Measurements from ENCODE around the gene DEFB132. TPM values are rescaled to one million over a fixed set of nuclear protein-coding genes. Genes with fewer than 3 reads are reported as not detected.

DEFB132 gene
- total and polyA plus RNA-seq, 2 of the 13 experiments (the other 11 are each of a cell fraction or from before 2014, with no cell fraction given) = not detected

DNA sequence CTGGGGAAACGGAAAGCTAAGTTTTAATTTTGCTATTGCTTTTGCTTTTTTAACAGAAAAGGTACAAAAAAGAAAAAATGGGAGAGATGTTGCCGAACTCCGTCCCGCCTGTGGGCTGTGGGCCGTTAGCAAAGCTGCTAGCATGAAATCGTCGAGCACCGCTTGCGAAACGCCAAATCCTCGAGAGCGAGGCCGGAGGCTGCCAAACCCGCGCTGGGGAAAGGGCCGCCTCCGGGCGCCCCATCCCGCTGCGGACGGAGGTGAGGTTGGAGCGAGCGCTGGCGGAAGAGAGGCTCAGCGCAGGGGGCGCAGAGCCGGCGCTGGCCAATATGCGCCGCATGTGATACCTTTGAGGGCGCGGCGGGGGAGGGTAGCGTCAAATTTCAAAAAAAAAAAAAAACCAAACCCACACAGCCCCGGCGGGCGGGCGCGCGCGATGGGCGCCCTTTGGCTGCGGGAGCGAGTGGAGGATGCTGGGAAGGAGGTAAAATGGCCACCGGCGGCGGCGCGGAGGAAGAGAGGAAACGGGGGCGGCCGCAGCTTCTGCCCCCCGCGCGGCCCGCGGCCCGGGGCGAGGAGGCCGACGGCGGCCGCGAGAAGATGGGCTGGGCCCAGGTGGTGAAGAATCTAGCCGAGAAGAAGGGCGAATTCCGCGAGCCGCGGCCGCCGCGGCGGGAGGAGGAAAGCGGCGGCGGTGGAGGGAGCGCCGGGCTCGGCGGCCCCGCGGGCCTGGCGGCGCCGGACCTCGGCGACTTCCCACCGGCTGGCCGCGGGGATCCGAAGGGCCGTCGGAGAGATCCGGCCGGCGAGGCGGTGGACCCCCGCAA lies 39.8 kb downstream of the DEFB132 start, which contains the start of gene ZCCHC3 (continued):
- TF ChIP-seq, protein P1, sequence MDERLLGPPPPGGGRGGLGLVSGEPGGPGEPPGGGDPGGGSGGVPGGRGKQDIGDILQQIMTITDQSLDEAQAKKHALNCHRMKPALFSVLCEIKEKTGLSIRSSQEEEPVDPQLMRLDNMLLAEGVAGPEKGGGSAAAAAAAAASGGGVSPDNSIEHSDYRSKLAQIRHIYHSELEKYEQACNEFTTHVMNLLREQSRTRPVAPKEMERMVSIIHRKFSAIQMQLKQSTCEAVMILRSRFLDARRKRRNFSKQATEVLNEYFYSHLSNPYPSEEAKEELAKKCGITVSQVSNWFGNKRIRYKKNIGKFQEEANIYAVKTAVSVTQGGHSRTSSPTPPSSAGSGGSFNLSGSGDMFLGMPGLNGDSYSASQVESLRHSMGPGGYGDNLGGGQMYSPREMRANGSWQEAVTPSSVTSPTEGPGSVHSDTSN (CRISPR knock-in tag; IDR thresholded peaks at IDR 0.05) = 0 out of 2 replicates have a peak, but pooled peaks have one; percentile 25
- TF ChIP-seq ZNF772 (CRISPR knock-in tag; IDR thresholded peaks at IDR 0.05) (peak; percentile 100), MTA1 (CRISPR knock-in tag; IDR thresholded peaks at IDR 0.05; ENCODE audit: borderline replicate concordance) (peak; percentile 93; the same call in 1 of the 2 replicates), ZNF83 (CRISPR knock-in tag; IDR thresholded peaks at IDR 0.05; ENCODE audit: borderline replicate concordance) (peak; percentile 76; the same call in 1 of the 2 replicates), ZNF589 (CRISPR knock-in tag; conservative IDR thresholded peaks at IDR 0.05) (peak; percentile 94), HNRNPUL1 (IDR thresholded peaks at IDR 0.05; ENCODE audit: low read depth, low read length) (peak; percentile 96), WIZ (CRISPR knock-in tag; IDR thresholded peaks at IDR 0.05) (no peak), ELF4 (CRISPR knock-in tag; IDR thresholded peaks at IDR 0.05; ENCODE audit: borderline replicate concordance) (peak; percentile 98), ZNF296 (CRISPR knock-in tag; conservative IDR thresholded peaks at IDR 0.05) (no peak; the same call in 1 of the 2 replicates), ZFP36L1 (CRISPR knock-in tag; IDR thresholded peaks at IDR 0.05) (peak; percentile 98; the same call in 1 of the 2 replicates), TCF12 (IDR thresholded peaks at IDR 0.05) (no peak), TCF12 (CRISPR knock-in tag; IDR thresholded peaks at IDR 0.05) (peak; percentile 98), PHF20 (CRISPR knock-in tag; IDR thresholded peaks at IDR 0.05) (peak; percentile 69), GABPB1 (CRISPR knock-in tag; IDR thresholded peaks at IDR 0.05) (peak; percentile 93)
- TF ChIP-seq, protein P2, sequence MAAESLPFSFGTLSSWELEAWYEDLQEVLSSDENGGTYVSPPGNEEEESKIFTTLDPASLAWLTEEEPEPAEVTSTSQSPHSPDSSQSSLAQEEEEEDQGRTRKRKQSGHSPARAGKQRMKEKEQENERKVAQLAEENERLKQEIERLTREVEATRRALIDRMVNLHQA (CRISPR knock-in tag; IDR thresholded peaks at IDR 0.05) = peak; percentile 43; the same call in 1 of the 2 replicates
- TF ChIP-seq, protein P3, sequence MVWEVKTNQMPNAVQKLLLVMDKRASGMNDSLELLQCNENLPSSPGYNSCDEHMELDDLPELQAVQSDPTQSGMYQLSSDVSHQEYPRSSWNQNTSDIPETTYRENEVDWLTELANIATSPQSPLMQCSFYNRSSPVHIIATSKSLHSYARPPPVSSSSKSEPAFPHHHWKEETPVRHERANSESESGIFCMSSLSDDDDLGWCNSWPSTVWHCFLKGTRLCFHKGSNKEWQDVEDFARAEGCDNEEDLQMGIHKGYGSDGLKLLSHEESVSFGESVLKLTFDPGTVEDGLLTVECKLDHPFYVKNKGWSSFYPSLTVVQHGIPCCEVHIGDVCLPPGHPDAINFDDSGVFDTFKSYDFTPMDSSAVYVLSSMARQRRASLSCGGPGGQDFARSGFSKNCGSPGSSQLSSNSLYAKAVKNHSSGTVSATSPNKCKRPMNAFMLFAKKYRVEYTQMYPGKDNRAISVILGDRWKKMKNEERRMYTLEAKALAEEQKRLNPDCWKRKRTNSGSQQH (CRISPR knock-in tag; IDR thresholded peaks at IDR 0.05; ENCODE audit: low read depth) = peak; percentile 49; the same call in 1 of the 2 replicates
- TF ChIP-seq, protein P4, sequence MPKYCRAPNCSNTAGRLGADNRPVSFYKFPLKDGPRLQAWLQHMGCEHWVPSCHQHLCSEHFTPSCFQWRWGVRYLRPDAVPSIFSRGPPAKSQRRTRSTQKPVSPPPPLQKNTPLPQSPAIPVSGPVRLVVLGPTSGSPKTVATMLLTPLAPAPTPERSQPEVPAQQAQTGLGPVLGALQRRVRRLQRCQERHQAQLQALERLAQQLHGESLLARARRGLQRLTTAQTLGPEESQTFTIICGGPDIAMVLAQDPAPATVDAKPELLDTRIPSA (CRISPR knock-in tag; IDR thresholded peaks at IDR 0.05; ENCODE audit: borderline replicate concordance) = peak; percentile 77; the same call in 1 of the 2 replicates
- TF ChIP-seq, protein P5, sequence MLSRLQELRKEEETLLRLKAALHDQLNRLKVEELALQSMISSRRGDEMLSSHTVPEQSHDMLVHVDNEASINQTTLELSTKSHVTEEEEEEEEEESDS (CRISPR knock-in tag; IDR thresholded peaks at IDR 0.05; ENCODE audit: borderline replicate concordance) = no peak
- TF ChIP-seq, protein P6, sequence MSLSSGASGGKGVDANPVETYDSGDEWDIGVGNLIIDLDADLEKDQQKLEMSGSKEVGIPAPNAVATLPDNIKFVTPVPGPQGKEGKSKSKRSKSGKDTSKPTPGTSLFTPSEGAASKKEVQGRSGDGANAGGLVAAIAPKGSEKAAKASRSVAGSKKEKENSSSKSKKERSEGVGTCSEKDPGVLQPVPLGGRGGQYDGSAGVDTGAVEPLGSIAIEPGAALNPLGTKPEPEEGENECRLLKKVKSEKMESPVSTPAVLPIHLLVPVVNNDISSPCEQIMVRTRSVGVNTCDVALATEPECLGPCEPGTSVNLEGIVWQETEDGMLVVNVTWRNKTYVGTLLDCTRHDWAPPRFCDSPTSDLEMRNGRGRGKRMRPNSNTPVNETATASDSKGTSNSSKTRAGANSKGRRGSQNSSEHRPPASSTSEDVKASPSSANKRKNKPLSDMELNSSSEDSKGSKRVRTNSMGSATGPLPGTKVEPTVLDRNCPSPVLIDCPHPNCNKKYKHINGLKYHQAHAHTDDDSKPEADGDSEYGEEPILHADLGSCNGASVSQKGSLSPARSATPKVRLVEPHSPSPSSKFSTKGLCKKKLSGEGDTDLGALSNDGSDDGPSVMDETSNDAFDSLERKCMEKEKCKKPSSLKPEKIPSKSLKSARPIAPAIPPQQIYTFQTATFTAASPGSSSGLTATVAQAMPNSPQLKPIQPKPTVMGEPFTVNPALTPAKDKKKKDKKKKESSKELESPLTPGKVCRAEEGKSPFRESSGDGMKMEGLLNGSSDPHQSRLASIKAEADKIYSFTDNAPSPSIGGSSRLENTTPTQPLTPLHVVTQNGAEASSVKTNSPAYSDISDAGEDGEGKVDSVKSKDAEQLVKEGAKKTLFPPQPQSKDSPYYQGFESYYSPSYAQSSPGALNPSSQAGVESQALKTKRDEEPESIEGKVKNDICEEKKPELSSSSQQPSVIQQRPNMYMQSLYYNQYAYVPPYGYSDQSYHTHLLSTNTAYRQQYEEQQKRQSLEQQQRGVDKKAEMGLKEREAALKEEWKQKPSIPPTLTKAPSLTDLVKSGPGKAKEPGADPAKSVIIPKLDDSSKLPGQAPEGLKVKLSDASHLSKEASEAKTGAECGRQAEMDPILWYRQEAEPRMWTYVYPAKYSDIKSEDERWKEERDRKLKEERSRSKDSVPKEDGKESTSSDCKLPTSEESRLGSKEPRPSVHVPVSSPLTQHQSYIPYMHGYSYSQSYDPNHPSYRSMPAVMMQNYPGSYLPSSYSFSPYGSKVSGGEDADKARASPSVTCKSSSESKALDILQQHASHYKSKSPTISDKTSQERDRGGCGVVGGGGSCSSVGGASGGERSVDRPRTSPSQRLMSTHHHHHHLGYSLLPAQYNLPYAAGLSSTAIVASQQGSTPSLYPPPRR (CRISPR knock-in tag; IDR thresholded peaks at IDR 0.05; ENCODE audit: borderline replicate concordance) = peak; percentile 86

Data from HepG2 (cell line).